HG03432 (cell line): ENCODE data around the gene C5AR2.
"Not testable (repeated sequence)": the region's sequence is repeated elsewhere in the genome, so short reads cannot be mapped to it uniquely, and the experiment has no call there.

Source experiments
- ATAC-seq: cut with Tn5 transposase; IDR thresholded peaks from one replicate; pipeline ENCODE4 v1.9.1; 2021; ENCODE audit warnings: mild to moderate bottlenecking, moderate library complexity; ENCODE audit not compliant: unreplicated experiment

C5AR2 gene

GRCh38 chr19:47383890-47384289 is 51.9 kb downstream of the C5AR2 start:
- ATAC-seq, result not testable (repeated sequence)

GRCh38 chr19:47384533-47384932 is 52.6 kb downstream of the C5AR2 start:
- not testable (repeated sequence) for ATAC-seq

GRCh38 chr19:47386582-47386981 is 54.6 kb downstream of the C5AR2 start:
- ATAC-seq, result not testable (repeated sequence)

GRCh38 chr19:47387623-47388022 is 55.6 kb downstream of the C5AR2 start:
- not testable (repeated sequence) for ATAC-seq

- not testable (repeated sequence) for ATAC-seq
Measured at GRCh38 chr19:47388721-47389120, 56.7 kb downstream of the C5AR2 start.

- ATAC-seq, result no peak
Measured at GRCh38 chr19:47389150-47389556, 57.2 kb downstream of the C5AR2 start.

GRCh38 chr19:47390533-47391488 is 58.8 kb downstream of the C5AR2 start:
- ATAC-seq, result no peak

GRCh38 chr19:47391510-47392223 is 59.7 kb downstream of the C5AR2 start:
- ATAC-seq, result no peak
